Osteocyte (in vitro differentiated cells): ENCODE results near the gene TLR4. TPM values are rescaled to one million over a fixed set of nuclear protein-coding genes. Genes with fewer than 3 reads are reported as not detected.

Experiments used
- DNase-seq: peaks from one replicate; pipeline ENCODE4 v3.0.0; 2021; ENCODE audit warnings: mixed read lengths; ENCODE audit not compliant: unreplicated experiment; ENCODE audit errors: extremely low spot score
- H3K27ac Mint-ChIP-seq: one replicate; pipeline ENCODE4 v1.8.0; 2021; ENCODE audit warnings: mild to moderate bottlenecking, mixed read lengths; ENCODE audit not compliant: unreplicated experiment
- H3K27me3 Mint-ChIP-seq: one replicate; pipeline ENCODE4 v1.8.0; 2021; ENCODE audit warnings: mixed read lengths; ENCODE audit not compliant: unreplicated experiment
- H3K36me3 Mint-ChIP-seq: one replicate; pipeline ENCODE4 v1.8.0; 2021; ENCODE audit warnings: mixed read lengths; ENCODE audit not compliant: unreplicated experiment
- H3K4me1 Mint-ChIP-seq: one replicate; pipeline ENCODE4 v1.8.0; 2021; ENCODE audit warnings: mixed read lengths; ENCODE audit not compliant: unreplicated experiment
- H3K4me3 Mint-ChIP-seq: one replicate; pipeline ENCODE4 v1.8.0; 2021; ENCODE audit warnings: mild to moderate bottlenecking, moderate library complexity, mixed read lengths; ENCODE audit not compliant: unreplicated experiment
- H3K9me3 Mint-ChIP-seq: one replicate; pipeline ENCODE4 v1.8.0; 2021; ENCODE audit warnings: mixed read lengths; ENCODE audit not compliant: unreplicated experiment
- total RNA-seq: library from RNA; stranded (reverse); gene quantifications from 2 replicates; pipeline ENCODE4 v1.2.1, GENCODE V29; 2021
- TF ChIP-seq, protein P1 (sequence below): fragments of 200-600 bp; sonication (generic); IDR thresholded peaks from 2 replicates; pipeline ENCODE4 v1.5.0; 2021; ENCODE audit warnings: antibody characterized with exemption, mild to moderate bottlenecking, moderate library complexity

The TLR4 gene
- total RNA-seq, 1 donor from 2014 or later: 30.5 TPM

DNA sequence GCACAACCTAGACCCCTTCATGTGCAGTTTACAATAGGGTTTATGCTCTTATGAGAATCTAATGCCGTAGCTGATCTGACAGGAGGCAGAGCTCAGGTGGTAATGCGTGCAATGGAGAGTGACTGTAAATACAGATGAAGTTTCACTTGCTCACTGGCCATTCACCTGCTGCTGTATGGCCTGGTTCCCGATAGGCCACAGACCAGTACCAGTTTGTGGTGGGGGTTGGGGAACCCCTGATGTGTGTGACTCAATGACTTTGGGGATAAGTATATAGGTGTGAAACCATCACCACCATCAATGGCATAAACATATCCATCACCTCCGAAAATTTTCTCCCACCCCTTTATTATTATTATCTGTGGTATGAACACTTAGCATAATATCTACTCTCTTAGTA, 42.1 kb downstream of the TLR4 start:
- no peaks in the 10 kb centered on the region for H3K27me3 Mint-ChIP-seq
- DNase-seq: no peak
- no peak overlapping the region for H3K27ac Mint-ChIP-seq
- no peaks in the 10 kb centered on the region for H3K4me1 Mint-ChIP-seq
- no peak overlapping the region for H3K4me3 Mint-ChIP-seq
- no peaks in the 10 kb centered on the region for H3K9me3 Mint-ChIP-seq
- H3K36me3 Mint-ChIP-seq: no peaks in the 10 kb centered on the region
- TF ChIP-seq, protein P1, sequence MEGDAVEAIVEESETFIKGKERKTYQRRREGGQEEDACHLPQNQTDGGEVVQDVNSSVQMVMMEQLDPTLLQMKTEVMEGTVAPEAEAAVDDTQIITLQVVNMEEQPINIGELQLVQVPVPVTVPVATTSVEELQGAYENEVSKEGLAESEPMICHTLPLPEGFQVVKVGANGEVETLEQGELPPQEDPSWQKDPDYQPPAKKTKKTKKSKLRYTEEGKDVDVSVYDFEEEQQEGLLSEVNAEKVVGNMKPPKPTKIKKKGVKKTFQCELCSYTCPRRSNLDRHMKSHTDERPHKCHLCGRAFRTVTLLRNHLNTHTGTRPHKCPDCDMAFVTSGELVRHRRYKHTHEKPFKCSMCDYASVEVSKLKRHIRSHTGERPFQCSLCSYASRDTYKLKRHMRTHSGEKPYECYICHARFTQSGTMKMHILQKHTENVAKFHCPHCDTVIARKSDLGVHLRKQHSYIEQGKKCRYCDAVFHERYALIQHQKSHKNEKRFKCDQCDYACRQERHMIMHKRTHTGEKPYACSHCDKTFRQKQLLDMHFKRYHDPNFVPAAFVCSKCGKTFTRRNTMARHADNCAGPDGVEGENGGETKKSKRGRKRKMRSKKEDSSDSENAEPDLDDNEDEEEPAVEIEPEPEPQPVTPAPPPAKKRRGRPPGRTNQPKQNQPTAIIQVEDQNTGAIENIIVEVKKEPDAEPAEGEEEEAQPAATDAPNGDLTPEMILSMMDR: no peak

DNA sequence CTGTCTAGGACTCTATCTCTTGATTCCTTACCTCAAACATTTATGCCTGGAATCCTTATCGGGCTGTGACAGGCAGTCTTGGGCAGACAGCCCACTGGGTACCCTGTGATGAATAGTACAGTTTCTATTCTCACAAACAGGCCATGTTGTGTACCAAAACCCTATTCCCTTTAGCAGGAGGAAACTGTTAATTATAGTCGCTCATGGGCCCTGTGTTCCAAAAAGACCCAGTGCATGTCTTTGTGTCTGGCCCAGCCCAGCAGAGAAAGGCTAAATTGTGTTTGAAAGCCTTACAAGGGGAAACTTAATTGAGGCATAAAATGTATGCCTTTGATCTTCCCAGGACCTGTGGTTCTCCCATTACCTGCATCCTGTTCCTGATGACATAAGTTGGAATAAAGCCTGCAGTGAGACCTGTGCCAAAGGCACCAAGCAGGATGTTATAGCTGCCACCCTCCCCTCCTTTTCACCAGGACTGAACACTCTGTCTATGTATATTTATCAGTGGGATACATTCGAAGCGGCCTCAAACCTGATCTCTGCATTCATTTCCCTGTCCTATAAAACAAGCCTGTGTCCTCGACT, 43.3 kb downstream of the TLR4 start:
- no peak overlapping the region for H3K4me3 Mint-ChIP-seq
- no peaks in the 10 kb centered on the region for H3K36me3 Mint-ChIP-seq
- no peak for DNase-seq
- H3K27me3 Mint-ChIP-seq: no peaks in the 10 kb centered on the region
- H3K9me3 Mint-ChIP-seq: no peaks in the 10 kb centered on the region
- no peaks in the 10 kb centered on the region for H3K4me1 Mint-ChIP-seq
- TF ChIP-seq, protein P1: no peak
- H3K27ac Mint-ChIP-seq: no peak overlapping the region

DNA sequence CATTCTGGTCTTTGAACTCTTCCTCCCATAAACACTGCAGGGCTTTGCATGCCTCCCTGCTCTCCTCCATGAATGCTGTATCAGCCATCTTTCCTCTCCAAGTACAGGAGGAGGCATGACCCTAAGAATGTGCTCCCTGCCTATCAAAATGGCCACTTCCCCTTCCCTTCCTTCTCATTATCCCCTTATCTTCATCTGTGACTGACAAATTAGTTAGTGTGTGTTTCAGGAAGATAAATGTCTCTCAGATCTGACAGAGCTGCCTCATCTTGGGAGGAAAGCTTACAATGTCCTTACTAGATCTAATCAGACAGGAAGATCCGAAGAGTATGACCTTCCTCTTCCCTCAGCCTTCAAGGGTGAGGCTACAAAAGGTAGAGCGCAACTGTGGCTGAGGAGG, 46.2 kb downstream of the TLR4 start:
- Mint-ChIP-seq H3K4me3 (no peak overlapping the region), H3K36me3 (no peaks in the 10 kb centered on the region), H3K4me1 (no peaks in the 10 kb centered on the region), H3K27me3 (no peaks in the 10 kb centered on the region), H3K9me3 (no peaks in the 10 kb centered on the region), H3K27ac (no peak overlapping the region)
- DNase-seq: no peak
- TF ChIP-seq, protein P1: no peak

DNA sequence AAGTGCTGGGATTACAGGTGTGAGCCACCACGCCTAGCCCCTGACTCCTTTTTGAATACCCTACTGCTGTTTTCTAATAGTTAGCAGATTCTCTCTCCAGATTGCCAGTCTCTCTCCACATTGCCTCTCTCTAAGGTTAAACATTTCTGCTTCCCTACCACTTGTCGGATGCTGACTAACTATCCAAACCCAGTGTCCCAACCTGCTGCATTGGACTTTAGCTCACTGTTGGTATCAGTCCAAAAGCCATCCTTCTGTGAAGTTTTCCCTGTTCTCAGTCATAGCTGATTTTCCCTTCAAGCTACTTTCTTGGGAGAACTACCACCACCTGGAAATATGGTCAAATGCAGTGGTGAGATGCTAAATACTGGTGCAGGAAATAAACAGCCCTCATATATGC, 48.7 kb downstream of the TLR4 start:
- Mint-ChIP-seq H3K9me3 (no peaks in the 10 kb centered on the region), H3K36me3 (no peaks in the 10 kb centered on the region), H3K27ac (no peak overlapping the region), H3K4me1 (no peaks in the 10 kb centered on the region), H3K27me3 (no peaks in the 10 kb centered on the region), H3K4me3 (no peak overlapping the region)
- DNase-seq: no peak
- TF ChIP-seq, protein P1: no peak

DNA sequence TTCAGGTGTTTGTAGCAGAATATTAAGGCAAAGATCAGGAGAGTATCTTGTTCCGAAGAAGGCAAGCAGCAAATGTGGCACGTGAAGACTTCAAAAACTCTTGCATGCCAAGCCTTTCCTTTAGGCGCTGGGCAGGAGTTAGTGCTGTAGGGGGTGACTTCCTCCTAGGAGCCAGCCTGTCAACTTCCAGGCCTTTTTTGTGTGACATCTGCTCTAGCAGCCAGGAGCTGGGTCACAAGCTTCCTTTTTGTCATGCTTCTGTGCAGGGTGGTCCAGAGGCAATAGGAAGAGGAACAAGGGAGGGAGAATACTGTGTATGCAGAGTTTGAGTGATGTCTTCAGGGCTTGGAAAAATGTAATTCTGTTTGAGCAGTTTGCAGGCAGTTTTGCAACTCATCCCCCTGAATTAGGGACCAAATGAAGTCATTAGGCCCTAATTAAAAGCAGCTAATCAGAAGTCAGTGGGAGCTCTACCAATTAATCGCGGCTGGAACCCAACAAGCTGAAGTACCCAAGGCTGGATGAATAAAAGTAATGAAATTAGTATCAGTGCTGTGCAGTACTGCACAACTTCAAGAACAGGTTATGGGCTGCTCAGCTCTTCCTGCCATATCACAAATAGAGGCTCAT, 53.5 kb downstream of the TLR4 start:
- Mint-ChIP-seq H3K9me3 (no peaks in the 10 kb centered on the region), H3K27me3 (no peaks in the 10 kb centered on the region), H3K27ac (no peak overlapping the region), H3K4me1 (peaks cover 5% of the 10 kb centered on the region), H3K4me3 (no peak overlapping the region), H3K36me3 (no peaks in the 10 kb centered on the region)
- no peak for DNase-seq
- TF ChIP-seq, protein P1: no peak
